Measurements from ENCODE around the gene STX3.
"Not testable (repeated sequence)": the region's sequence is repeated elsewhere in the genome, so short reads cannot be mapped to it uniquely, and the experiment has no call there.

STX3 gene

GRCh38 chr11:59814021-59814420 lies 58.8 kb downstream of the STX3 start:
- Histone ChIP-seq H3K9ac (ENCODE audit: low read length) (no peak overlapping the region), H3K4me3 (ENCODE audit: low read depth in 1 of 2, low read length in 2 of 2) (no peak overlapping the region), H3K9me3 (ENCODE audit: low read length) (no peaks in the 10 kb centered on the region), H3K36me3 (ENCODE audit: insufficient read depth, low read length) (no peaks in the 10 kb centered on the region), H3K4me1 (ENCODE audit: insufficient read depth, low read length) (no peaks in the 10 kb centered on the region), H3K27me3 (ENCODE audit: control insufficient read depth in 1 of 2, insufficient read depth in 2 of 2, low read length in 2 of 2) (no peaks in the 10 kb centered on the region), H3K27ac (ENCODE audit: low read depth, low read length) (no peak overlapping the region)

- no peaks in the 10 kb centered on the region for H3K4me1 ChIP-seq (ENCODE audit: insufficient read depth, low read length)
- H3K36me3 ChIP-seq (ENCODE audit: insufficient read depth, low read length): no peaks in the 10 kb centered on the region
- no peaks in the 10 kb centered on the region for H3K9me3 ChIP-seq (ENCODE audit: low read length)
- H3K4me3 ChIP-seq (ENCODE audit: low read depth in 1 of 2, low read length in 2 of 2): no peak overlapping the region
- H3K27me3 ChIP-seq (ENCODE audit: control insufficient read depth in 1 of 2, insufficient read depth in 2 of 2, low read length in 2 of 2): no peaks in the 10 kb centered on the region
- H3K27ac ChIP-seq (ENCODE audit: low read depth, low read length): no peak overlapping the region
- H3K9ac ChIP-seq (ENCODE audit: low read length): no peak overlapping the region
Observed at GRCh38 chr11:59815754-59816153, 60.6 kb downstream of the STX3 start.

DNA sequence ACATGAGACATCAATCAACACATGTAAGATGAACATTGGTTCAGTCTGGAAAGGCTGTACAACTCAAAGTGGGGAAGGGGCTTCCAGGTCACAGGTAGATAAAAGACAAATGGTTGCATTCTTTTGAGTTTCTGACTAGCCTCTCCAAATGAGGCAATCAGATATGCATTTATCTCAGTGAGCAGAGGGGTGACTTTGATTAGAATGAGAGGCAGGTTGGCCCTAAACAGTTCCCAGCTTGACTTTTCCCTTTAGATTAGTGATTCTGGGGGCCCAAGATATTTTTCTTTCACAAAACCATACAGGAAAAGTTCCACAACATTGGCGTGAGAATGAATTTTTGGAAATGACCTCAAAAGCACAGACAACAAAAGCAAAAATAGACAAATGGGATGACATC lies 61.3 kb downstream of the STX3 start:
- not testable (repeated sequence) for H3K4me3 ChIP-seq (ENCODE audit: low read depth in 1 of 2, low read length in 2 of 2); H3K4me1 ChIP-seq (ENCODE audit: insufficient read depth, low read length); H3K9ac ChIP-seq (ENCODE audit: low read length); H3K36me3 ChIP-seq (ENCODE audit: insufficient read depth, low read length); H3K27me3 ChIP-seq (ENCODE audit: control insufficient read depth in 1 of 2, insufficient read depth in 2 of 2, low read length in 2 of 2); H3K9me3 ChIP-seq (ENCODE audit: low read length); H3K27ac ChIP-seq (ENCODE audit: low read depth, low read length)

GRCh38 chr11:59818572-59818971 lies 63.4 kb downstream of the STX3 start:
- H3K4me1 ChIP-seq (ENCODE audit: insufficient read depth, low read length): no peaks in the 10 kb centered on the region
- H3K27ac ChIP-seq (ENCODE audit: low read depth, low read length): no peak overlapping the region
- no peaks in the 10 kb centered on the region for H3K9me3 ChIP-seq (ENCODE audit: low read length)
- H3K36me3 ChIP-seq (ENCODE audit: insufficient read depth, low read length): no peaks in the 10 kb centered on the region
- no peak overlapping the region for H3K9ac ChIP-seq (ENCODE audit: low read length)
- no peak overlapping the region for H3K4me3 ChIP-seq (ENCODE audit: low read depth in 1 of 2, low read length in 2 of 2)
- no peaks in the 10 kb centered on the region for H3K27me3 ChIP-seq (ENCODE audit: control insufficient read depth in 1 of 2, insufficient read depth in 2 of 2, low read length in 2 of 2)

- Histone ChIP-seq H3K36me3 (ENCODE audit: insufficient read depth, low read length) (no peaks in the 10 kb centered on the region), H3K4me1 (ENCODE audit: insufficient read depth, low read length) (no peaks in the 10 kb centered on the region), H3K9me3 (ENCODE audit: low read length) (no peaks in the 10 kb centered on the region), H3K9ac (ENCODE audit: low read length) (no peak overlapping the region), H3K4me3 (ENCODE audit: low read depth in 1 of 2, low read length in 2 of 2) (no peak overlapping the region), H3K27ac (ENCODE audit: low read depth, low read length) (no peak overlapping the region), H3K27me3 (ENCODE audit: control insufficient read depth in 1 of 2, insufficient read depth in 2 of 2, low read length in 2 of 2) (no peaks in the 10 kb centered on the region)
Observed at GRCh38 chr11:59822989-59823566, 67.9 kb downstream of the STX3 start.

- Histone ChIP-seq H3K27ac (ENCODE audit: low read depth, low read length) (no peak overlapping the region), H3K27me3 (ENCODE audit: control insufficient read depth in 1 of 2, insufficient read depth in 2 of 2, low read length in 2 of 2) (no peaks in the 10 kb centered on the region), H3K4me1 (ENCODE audit: insufficient read depth, low read length) (no peaks in the 10 kb centered on the region), H3K4me3 (ENCODE audit: low read depth in 1 of 2, low read length in 2 of 2) (no peak overlapping the region), H3K9ac (ENCODE audit: low read length) (no peak overlapping the region), H3K36me3 (ENCODE audit: insufficient read depth, low read length) (no peaks in the 10 kb centered on the region), H3K9me3 (ENCODE audit: low read length) (no peaks in the 10 kb centered on the region)
Observed at GRCh38 chr11:59829358-59829757, 74.2 kb downstream of the STX3 start.

- no peak overlapping the region for H3K27ac ChIP-seq (ENCODE audit: low read depth, low read length)
Observed at GRCh38 chr11:59833602-59834001, 78.4 kb downstream of the STX3 start.

GRCh38 chr11:59839615-59840014 lies 84.4 kb downstream of the STX3 start:
- H3K27ac ChIP-seq (ENCODE audit: low read depth, low read length): no peak overlapping the region

More at GRCh38 chr11:59833602-59834001, 78.4 kb downstream of the STX3 start:
- Histone ChIP-seq H3K36me3 (ENCODE audit: insufficient read depth, low read length) (no peaks in the 10 kb centered on the region), H3K4me3 (ENCODE audit: low read depth in 1 of 2, low read length in 2 of 2) (no peak overlapping the region), H3K9ac (ENCODE audit: low read length) (no peak overlapping the region), H3K9me3 (ENCODE audit: low read length) (no peaks in the 10 kb centered on the region), H3K27me3 (ENCODE audit: control insufficient read depth in 1 of 2, insufficient read depth in 2 of 2, low read length in 2 of 2) (no peaks in the 10 kb centered on the region), H3K4me1 (ENCODE audit: insufficient read depth, low read length) (no peaks in the 10 kb centered on the region)

DNA sequence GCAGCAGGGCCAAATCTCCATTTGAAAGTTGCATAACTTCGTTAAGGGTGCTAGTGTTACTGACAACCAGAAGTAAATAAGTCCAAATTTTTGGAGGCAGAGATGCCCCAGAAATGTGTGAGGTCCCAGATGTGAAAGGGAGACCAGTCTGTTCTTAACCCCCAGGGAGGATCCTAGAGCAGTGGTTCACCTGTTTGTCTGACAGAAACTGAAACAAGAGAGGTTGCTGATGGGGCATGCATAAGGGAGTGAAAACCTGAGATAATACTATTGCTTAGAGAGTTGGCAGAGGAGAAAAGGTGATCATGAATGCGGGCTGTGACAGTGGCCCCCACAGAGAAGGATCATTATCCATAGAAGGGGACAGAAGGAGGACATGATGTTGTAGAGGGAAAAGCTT lies 86.3 kb downstream of the STX3 start:
- no peak overlapping the region for H3K27ac ChIP-seq (ENCODE audit: low read depth, low read length)
- H3K4me3 ChIP-seq (ENCODE audit: low read depth in 1 of 2, low read length in 2 of 2): no peak overlapping the region
- H3K4me1 ChIP-seq (ENCODE audit: insufficient read depth, low read length): no peaks in the 10 kb centered on the region
- H3K27me3 ChIP-seq (ENCODE audit: control insufficient read depth in 1 of 2, insufficient read depth in 2 of 2, low read length in 2 of 2): no peaks in the 10 kb centered on the region
- no peaks in the 10 kb centered on the region for H3K9me3 ChIP-seq (ENCODE audit: low read length)
- H3K9ac ChIP-seq (ENCODE audit: low read length): no peak overlapping the region
- no peaks in the 10 kb centered on the region for H3K36me3 ChIP-seq (ENCODE audit: insufficient read depth, low read length)

More at GRCh38 chr11:59839615-59840014, 84.4 kb downstream of the STX3 start:
- H3K9me3 ChIP-seq (ENCODE audit: low read length): no peaks in the 10 kb centered on the region
- no peaks in the 10 kb centered on the region for H3K36me3 ChIP-seq (ENCODE audit: insufficient read depth, low read length)
- H3K27me3 ChIP-seq (ENCODE audit: control insufficient read depth in 1 of 2, insufficient read depth in 2 of 2, low read length in 2 of 2): no peaks in the 10 kb centered on the region
- H3K9ac ChIP-seq (ENCODE audit: low read length): no peak overlapping the region
- no peaks in the 10 kb centered on the region for H3K4me1 ChIP-seq (ENCODE audit: insufficient read depth, low read length)
- no peak overlapping the region for H3K4me3 ChIP-seq (ENCODE audit: low read depth in 1 of 2, low read length in 2 of 2)

DNA sequence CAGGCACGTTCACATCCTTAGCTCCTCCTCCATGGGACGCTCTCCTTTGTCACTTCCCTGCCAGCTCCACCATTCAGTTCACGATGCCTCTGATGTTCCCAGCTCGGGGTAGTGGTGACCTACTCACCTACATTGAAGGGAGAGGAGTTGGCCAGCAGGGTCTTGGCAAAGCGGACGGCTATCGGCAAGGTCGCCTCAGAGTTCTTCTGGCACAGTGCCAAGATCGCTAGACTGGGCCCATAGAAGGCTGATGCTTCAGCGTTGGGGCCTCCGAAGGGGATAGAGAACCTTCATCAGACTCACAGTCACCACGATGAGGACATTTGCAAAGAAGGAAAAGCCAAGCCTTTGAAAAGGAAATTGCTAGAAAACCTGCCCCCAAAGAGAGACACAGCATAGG lies 87.1 kb downstream of the STX3 start:
- Histone ChIP-seq H3K4me1 (ENCODE audit: insufficient read depth, low read length) (no peaks in the 10 kb centered on the region), H3K36me3 (ENCODE audit: insufficient read depth, low read length) (no peaks in the 10 kb centered on the region), H3K27me3 (ENCODE audit: control insufficient read depth in 1 of 2, insufficient read depth in 2 of 2, low read length in 2 of 2) (no peaks in the 10 kb centered on the region), H3K9me3 (ENCODE audit: low read length) (no peaks in the 10 kb centered on the region), H3K27ac (ENCODE audit: low read depth, low read length) (no peak overlapping the region), H3K4me3 (ENCODE audit: low read depth in 1 of 2, low read length in 2 of 2) (no peak overlapping the region), H3K9ac (ENCODE audit: low read length) (no peak overlapping the region)

DNA sequence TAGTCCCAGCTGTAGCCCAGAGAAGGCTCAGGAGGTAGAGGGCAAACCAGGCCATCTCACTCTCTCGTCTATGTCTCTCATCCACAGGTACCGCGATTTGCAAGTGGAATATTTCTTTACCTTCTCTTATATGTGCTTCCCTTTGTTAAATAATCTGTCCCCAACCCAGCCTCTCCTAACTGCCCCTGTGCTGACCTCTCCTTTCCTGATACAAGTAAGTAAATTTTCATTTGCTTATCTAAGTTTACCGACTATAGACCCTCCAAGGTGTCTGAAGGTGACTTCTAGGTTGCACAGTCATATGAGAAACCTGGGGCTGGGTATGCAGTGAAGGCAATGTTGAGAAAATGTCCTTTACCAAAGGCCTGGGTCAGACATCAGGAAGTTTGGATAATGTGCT lies 90.2 kb downstream of the STX3 start, which contains the start of gene CBLIF:
Gene CBLIF, minus strand, starts transcription at position 101 of the 400 bp plus-strand sequence. Its CDS starts 46 bp downstream, at position 55.
- Histone ChIP-seq H3K9me3 (ENCODE audit: low read length) (no peaks in the 10 kb centered on the region), H3K4me1 (ENCODE audit: insufficient read depth, low read length) (no peaks in the 10 kb centered on the region), H3K9ac (ENCODE audit: low read length) (no peak within 1 kb of the TSS), H3K36me3 (ENCODE audit: insufficient read depth, low read length) (no peaks in the 10 kb centered on the region), H3K27ac (ENCODE audit: low read depth, low read length) (no peak within 1 kb of the TSS), H3K27me3 (ENCODE audit: control insufficient read depth in 1 of 2, insufficient read depth in 2 of 2, low read length in 2 of 2) (no peaks in the 10 kb centered on the region), H3K4me3 (ENCODE audit: low read depth in 1 of 2, low read length in 2 of 2) (no peak within 1 kb of the TSS)

- Histone ChIP-seq H3K4me3 (ENCODE audit: low read depth in 1 of 2, low read length in 2 of 2) (no peak overlapping the region), H3K9ac (ENCODE audit: low read length) (no peak overlapping the region), H3K4me1 (ENCODE audit: insufficient read depth, low read length) (no peaks in the 10 kb centered on the region), H3K27ac (ENCODE audit: low read depth, low read length) (no peak overlapping the region), H3K27me3 (ENCODE audit: control insufficient read depth in 1 of 2, insufficient read depth in 2 of 2, low read length in 2 of 2) (no peaks in the 10 kb centered on the region), H3K36me3 (ENCODE audit: insufficient read depth, low read length) (no peaks in the 10 kb centered on the region), H3K9me3 (ENCODE audit: low read length) (no peaks in the 10 kb centered on the region)
Observed at GRCh38 chr11:59846556-59846955, 91.4 kb downstream of the STX3 start.

All from muscle layer of colon (tissue), 2 donors.